Neural progenitor cell (in vitro differentiated cells): Measurements from ENCODE around the gene CCL27. TPM values are rescaled to one million over a fixed set of nuclear protein-coding genes. Genes with fewer than 3 reads are reported as not detected.

ENCODE experiments used
- DNase-seq: peaks from one replicate; pipeline ENCODE4 v3.0.0-alpha.2; 2016; ENCODE audit warnings: low spot score
- H2AFZ ChIP-seq: fragments of 200-600 bp; sonication (generic); replicated peaks from 2 replicates; pipeline ENCODE4 v1.6.1; 2016; ENCODE audit warnings: antibody characterized with exemption
- H3F3A ChIP-seq: fragments of 200-600 bp; sonication (generic); 2 replicates; pipeline ENCODE4 v1.6.1; 2016; ENCODE audit warnings: antibody characterized with exemption, low read depth
- H3K27ac ChIP-seq: fragments of 200-600 bp; sonication (generic); 2 replicates; pipeline ENCODE4 v1.5.1; 2016; ENCODE audit warnings: mild to moderate bottlenecking
- H3K27me3 ChIP-seq: fragments of 200-600 bp; sonication (generic); 2 replicates; pipeline ENCODE4 v1.6.1; 2016; ENCODE audit warnings: mild to moderate bottlenecking, moderate library complexity
- H3K36me3 ChIP-seq: fragments of 200-600 bp; sonication (generic); 2 replicates; pipeline ENCODE4 v1.5.1; 2016
- H3K4me1 ChIP-seq: fragments of 200-600 bp; sonication (generic); 2 replicates; pipeline ENCODE4 v1.6.1; 2016; ENCODE audit warnings: mixed run types
- H3K4me2 ChIP-seq: fragments of 200-600 bp; sonication (generic); 2 replicates; pipeline ENCODE4 v1.6.1; 2016
- H3K4me3 ChIP-seq: fragments of 200-600 bp; sonication (generic); 2 replicates; pipeline ENCODE4 v1.5.1; 2016
- H3K79me2 ChIP-seq: fragments of 200-600 bp; sonication (generic); 2 replicates; pipeline ENCODE4 v1.6.1; 2016; ENCODE audit warnings: low read depth
- H3K9ac ChIP-seq: fragments of 200-600 bp; sonication (generic); 2 replicates; pipeline ENCODE4 v1.6.1; 2016
- H3K9me3 ChIP-seq: fragments of 200-600 bp; sonication (generic); 2 replicates; pipeline ENCODE4 v1.5.1; 2016; ENCODE audit warnings: low read depth
- H4K20me1 ChIP-seq: fragments of 200-600 bp; sonication (generic); 2 replicates; pipeline ENCODE4 v1.6.1; 2016; ENCODE audit warnings: low read depth
- H3K27ac Mint-ChIP-seq: 3 replicates; pipeline ENCODE4 v1.8.0; 2021; ENCODE audit warnings: mixed read lengths
- H3K27me3 Mint-ChIP-seq: 2 replicates; pipeline ENCODE4 v1.8.0; 2022; ENCODE audit warnings: low read depth, mild to moderate bottlenecking, inconsistent platforms, moderate library complexity, mixed read lengths; ENCODE audit not compliant: insufficient read depth
- H3K36me3 Mint-ChIP-seq: 3 replicates; pipeline ENCODE4 v1.8.0; 2021; ENCODE audit warnings: mixed read lengths
- H3K4me1 Mint-ChIP-seq: 3 replicates; pipeline ENCODE4 v1.8.0; 2021; ENCODE audit warnings: mixed read lengths
- H3K4me3 Mint-ChIP-seq: 3 replicates; pipeline ENCODE4 v1.8.0; 2021; ENCODE audit warnings: mild to moderate bottlenecking, moderate library complexity, mixed read lengths
- H3K9me3 Mint-ChIP-seq: 3 replicates; pipeline ENCODE4 v1.8.0; 2020; ENCODE audit warnings: mixed read lengths
- CTCF ChIP-seq: fragments of 200-600 bp; sonication (generic); IDR thresholded peaks from 2 replicates; pipeline ENCODE4 v1.5.1; 2017; ENCODE audit warnings: antibody characterized with exemption, mild to moderate bottlenecking
- EZH2 ChIP-seq: fragments of 200-600 bp; sonication (generic); IDR thresholded peaks from 2 replicates; pipeline ENCODE4 v1.6.1; 2017; ENCODE audit warnings: antibody characterized with exemption, mild to moderate bottlenecking, moderate library complexity
- EZH2phosphoT487 ChIP-seq: fragments of 200-600 bp; sonication (generic); IDR thresholded peaks from 2 replicates; pipeline ENCODE4 v1.6.1; 2017; ENCODE audit warnings: antibody characterized with exemption
- small RNA-seq: library from RNA; depleted of rRNA; stranded (forward); fragments of <200 nt; gene quantifications from one replicate; pipeline ENCODE3, GENCODE V24; 2015
- total RNA-seq: library from RNA; depleted of rRNA; stranded (reverse); fragments of >200 nt; gene quantifications from 2 replicates; pipeline ENCODE4 v1.2.3, GENCODE V29; 2015; ENCODE audit warnings: low replicate concordance

CCL27 gene
- total RNA-seq, 1 donor from 2014 or later = 0.67 TPM

DNA sequence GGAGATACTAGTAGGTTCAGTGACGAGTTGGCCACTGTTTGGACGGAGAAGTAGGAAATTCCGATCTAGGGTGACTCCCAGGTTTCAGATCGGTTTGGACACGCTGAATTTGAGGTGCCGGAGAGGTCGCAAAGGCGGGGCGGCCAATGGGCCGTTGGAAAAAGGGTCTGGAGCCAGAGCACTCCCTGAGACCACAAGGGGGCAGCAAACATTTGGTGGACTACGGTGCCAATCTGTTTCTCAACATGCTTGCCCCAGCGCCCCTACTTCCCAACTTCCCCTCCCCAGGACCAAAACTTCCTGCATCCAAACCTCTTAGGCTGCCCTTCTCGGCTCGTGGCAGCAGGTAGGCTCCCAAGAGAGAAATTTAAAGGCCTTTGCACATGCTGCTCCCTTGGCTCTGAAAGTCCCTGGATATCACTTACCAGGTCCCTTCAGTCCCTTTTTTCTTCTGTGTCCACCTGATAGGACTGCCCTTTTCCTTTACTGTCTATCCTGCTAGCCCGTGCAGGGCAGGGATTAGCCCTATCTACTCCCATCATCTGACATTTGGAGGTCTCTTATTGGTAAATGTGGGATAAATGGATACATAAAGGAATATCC lies 49.6 kb downstream of the CCL27 start:
- Histone ChIP-seq H3K4me2 (peak overlapping the region; percentile 86), H3K9me3 (no peaks in the 10 kb centered on the region), H3K27ac (no peak overlapping the region), H2AFZ (no peak overlapping the region), H3F3A (peaks cover 14% of the 10 kb centered on the region), H3K79me2 (peaks cover 13% of the 10 kb centered on the region), H3K4me3 (peak overlapping the region; percentile 66), H3K27me3 (no peaks in the 10 kb centered on the region), H3K36me3 (no peaks in the 10 kb centered on the region), H3K4me1 (peaks cover 8% of the 10 kb centered on the region), H3K9ac (no peak overlapping the region), H4K20me1 (no peaks in the 10 kb centered on the region)
- Mint-ChIP-seq H3K9me3 (no peaks in the 10 kb centered on the region), H3K4me1 (peaks cover 24% of the 10 kb centered on the region), H3K4me3 (peak overlapping the region; percentile 90), H3K27ac (peak overlapping the region; percentile 86), H3K36me3 (peaks cover 7% of the 10 kb centered on the region), H3K27me3 (peaks cover 14% of the 10 kb centered on the region)
- DNase-seq = peak; percentile 94
- TF ChIP-seq EZH2phosphoT487 (no peak), CTCF (peak; percentile 89), EZH2 (no peak)

Small RNA genes within 50 kb of the gene (small RNA-seq; reads per million reads assigned to genes)
- not detected for gene CCL27

Other genes with a start within 250 kb of the CCL27 start
- gene FAM219A, start 204.1 kb downstream of the CCL27 start, total RNA-seq = 4.2 and 6.5 TPM in 2 replicates
- gene DNAI1, start 203.9 kb downstream of the CCL27 start, total RNA-seq = 0.52 and 1.3 TPM in 2 replicates
- 4.4 and 21.3 TPM in 2 replicates for gene ENHO, start 139.7 kb downstream of the CCL27 start, total RNA-seq
- 8.6 and 37.2 TPM in 2 replicates for gene CNTFR, start 72.9 kb downstream of the CCL27 start, total RNA-seq
- 17.4 and 40.1 TPM in 2 replicates for gene RPP25L, start 50.6 kb downstream of the CCL27 start, total RNA-seq
- 45.6 and 98.3 TPM in 2 replicates for gene DCTN3, start 42.2 kb downstream of the CCL27 start, total RNA-seq
- gene ARID3C, start 33.6 kb downstream of the CCL27 start, total RNA-seq = 4.7 and 5.3 TPM in 2 replicates
- 37.8 and 108 TPM in 2 replicates for gene SIGMAR1, start 24.9 kb downstream of the CCL27 start, total RNA-seq
- 32.1 and 43.7 TPM in 2 replicates for gene GALT, start 16.0 kb downstream of the CCL27 start, total RNA-seq
- gene IL11RA, start 10.5 kb downstream of the CCL27 start, total RNA-seq = 11.4 and 12.7 TPM in 2 replicates
- not detected in 2 replicates for gene CCL19, start 28.6 kb upstream of the CCL27 start, total RNA-seq
- not detected in 2 replicates for gene CCL21, start 47.5 kb upstream of the CCL27 start, total RNA-seq